A673 (cell line): ENCODE results near the gene CDH15. TPM values are rescaled to one million over a fixed set of nuclear protein-coding genes. Genes with fewer than 3 reads are reported as not detected.

Experiments used
- BruUV-seq: library from RNA; stranded (reverse); fragments of 400-500 nt; replicated peaks from 2 replicates; lab custom pipeline; 2021; lab: Mats Ljungman, UMichigan
- CTCF ChIA-PET: fragments of 300-600 bp; sonication (Branson Sonifier 250); formaldehyde crosslinking; loops from one replicate; lab custom pipeline; 2022; ENCODE audit warnings: antibody characterized with exemption; lab: Charles Lee
- POLR2A ChIA-PET: fragments of 300-600 bp; sonication (Branson Sonifier 250); formaldehyde crosslinking; loops from one replicate; lab custom pipeline; 2022; ENCODE audit warnings: antibody characterized with exemption; ENCODE audit not compliant: low non-redundant PET; lab: Charles Lee
- DNase-seq: peaks from one replicate; pipeline ENCODE4 v3.0.0-alpha.2; 2015; ENCODE audit warnings: low spot score
- H3K27ac ChIP-seq: fragments of 200-600 bp; sonication (generic); 2 replicates; pipeline ENCODE4 v1.5.1; 2016; ENCODE audit warnings: mixed run types, low read depth, mild to moderate bottlenecking, mixed read lengths, antibody characterized with exemption, low read length; ENCODE audit not compliant: poor library complexity, severe bottlenecking
- H3K27me3 ChIP-seq: fragments of 200-600 bp; sonication (generic); replicated peaks from 2 replicates; pipeline ENCODE4 v1.6.1; 2017; ENCODE audit warnings: mixed run types, low read depth, mild to moderate bottlenecking, mixed read lengths, antibody characterized with exemption, low read length; ENCODE audit not compliant: insufficient read depth, poor library complexity
- H3K36me3 ChIP-seq: fragments of 200-600 bp; sonication (generic); 2 replicates; pipeline ENCODE4 v1.6.1; 2016; ENCODE audit warnings: mixed run types, mild to moderate bottlenecking, mixed read lengths, antibody characterized with exemption, low read length; ENCODE audit not compliant: insufficient read depth, poor library complexity, severe bottlenecking
- H3K4me1 ChIP-seq: fragments of 200-600 bp; sonication (generic); 2 replicates; pipeline ENCODE4 v1.6.1; 2017; ENCODE audit warnings: mixed run types, mild to moderate bottlenecking, mixed read lengths, antibody characterized with exemption, low read length; ENCODE audit not compliant: insufficient read depth, poor library complexity, severe bottlenecking
- H3K4me3 ChIP-seq: fragments of 200-600 bp; sonication (generic); 2 replicates; pipeline ENCODE4 v1.5.1; 2016; ENCODE audit warnings: low read depth, mixed run types, mild to moderate bottlenecking, mixed read lengths, low read length; ENCODE audit not compliant: poor library complexity, severe bottlenecking
- H3K9me3 ChIP-seq: fragments of 200-600 bp; sonication (generic); 2 replicates; pipeline ENCODE4 v1.6.1; 2016; ENCODE audit warnings: mixed run types, low read depth, mild to moderate bottlenecking, mixed read lengths, antibody characterized with exemption, low read length; ENCODE audit not compliant: poor library complexity, severe bottlenecking
- CTCF ChIP-seq: fragments of 300-800, 200-600 bp; sonication (generic); conservative IDR thresholded peaks from 2 replicates; pipeline ENCODE4 v1.5.1; 2017; ENCODE audit warnings: low read depth, mild to moderate bottlenecking, antibody characterized with exemption, low read length, moderate library complexity, mixed read lengths
- EZH2 ChIP-seq: fragments of 200-600 bp; sonication (generic); IDR thresholded peaks from 2 replicates; pipeline ENCODE4 v1.6.1; 2017; ENCODE audit warnings: borderline replicate concordance, low read depth, mild to moderate bottlenecking, mixed read lengths, antibody characterized with exemption, low read length; ENCODE audit not compliant: poor library complexity, severe bottlenecking
- intact Hi-C: fragments of 100-400 bp; cut with micrococcal nuclease; formaldehyde crosslinking; loops from one replicate; pipeline ENCODE4 v1.10.0; 2022; ENCODE audit not compliant: unreplicated experiment
- total RNA-seq: library from RNA; stranded (reverse); gene quantifications from 2 replicates; pipeline ENCODE4 v1.2.3, GENCODE V29; 2021

The CDH15 gene
- total RNA-seq, 1 experiment from 2014 or later = 0.13 TPM

DNA sequence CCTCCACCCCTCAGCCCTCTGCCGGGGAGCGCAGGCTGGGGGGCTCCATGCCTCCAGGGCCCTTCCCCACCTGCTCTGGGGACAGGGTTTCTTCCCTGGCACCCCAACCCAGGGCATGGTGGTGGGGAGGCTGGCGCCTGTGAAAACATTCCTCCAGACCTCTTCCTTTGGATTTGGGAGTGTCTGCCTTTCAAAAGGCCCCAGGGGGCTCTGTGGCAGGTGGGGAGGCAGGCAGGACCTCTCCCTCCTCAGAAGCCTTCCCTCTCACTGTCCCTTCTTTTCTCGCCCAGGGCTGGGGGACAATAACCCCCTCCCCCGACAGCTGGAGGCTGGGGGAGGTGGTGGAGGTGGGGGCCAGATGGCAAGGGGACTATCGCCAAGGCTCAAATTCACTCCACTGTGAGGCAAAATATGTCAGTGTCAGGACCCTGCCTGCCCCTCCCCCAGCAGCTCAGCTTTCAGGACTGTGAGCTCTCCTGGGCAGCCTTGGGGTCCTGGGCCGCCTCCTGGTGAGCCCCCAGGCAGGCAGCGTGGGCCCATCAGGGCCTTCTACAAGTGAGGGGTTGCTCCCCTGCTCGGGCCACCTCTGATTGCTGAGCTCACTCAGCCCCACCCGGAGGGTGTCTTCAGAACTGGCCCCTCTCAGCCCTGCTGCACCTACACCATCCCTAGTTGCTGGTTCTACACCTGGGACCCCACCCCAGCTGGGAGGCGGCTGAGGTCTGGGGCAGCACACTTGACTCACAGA is 1.8 kb downstream of the CDH15 start:
- H3K9me3 ChIP-seq = no peaks in the 10 kb centered on the region
- ChIA-PET CTCF (no interaction called here), POLR2A (no interaction called here)
- no peak overlapping the region for H3K27ac ChIP-seq
- H3K27me3 ChIP-seq = no peaks in the 10 kb centered on the region
- H3K4me3 ChIP-seq = no peak overlapping the region
- H3K36me3 ChIP-seq = no peaks in the 10 kb centered on the region
- no peak for TF ChIP-seq EZH2
- TF ChIP-seq CTCF = no peak
- no TSS peak for BruUV-seq
- peaks cover 4% of the 10 kb centered on the region for H3K4me1 ChIP-seq
- DNase-seq = no peak
- intact Hi-C loops = loop anchor here (5.0 kb wide), 1 partner anchor 361 kb away; the partner anchor contains the start of gene APRT

GRCh38 chr16:89174055-89174827 is 2.7 kb downstream of the CDH15 start:
- Histone ChIP-seq H3K36me3 (no peaks in the 10 kb centered on the region), H3K27me3 (no peaks in the 10 kb centered on the region), H3K4me3 (no peak overlapping the region), H3K27ac (no peak overlapping the region), H3K9me3 (no peaks in the 10 kb centered on the region), H3K4me1 (peaks cover 4% of the 10 kb centered on the region)
- CTCF ChIA-PET = no interaction called here
- intact Hi-C loops = loop anchor here (5.0 kb wide), 1 partner anchor 362 kb away; the partner anchor contains the start of gene APRT
- TF ChIP-seq CTCF (no peak), EZH2 (no peak)
- no TSS peak for BruUV-seq
- DNase-seq = no peak
- POLR2A ChIA-PET = no interaction called here

GRCh38 chr16:89174877-89175276 is 3.3 kb downstream of the CDH15 start:
- ChIA-PET CTCF (no interaction called here), POLR2A (no interaction called here)
- H3K27ac ChIP-seq = no peak overlapping the region
- H3K4me3 ChIP-seq = no peak overlapping the region
- H3K4me1 ChIP-seq = peaks cover 4% of the 10 kb centered on the region
- no peaks in the 10 kb centered on the region for H3K36me3 ChIP-seq
- DNase-seq = no peak
- H3K9me3 ChIP-seq = no peaks in the 10 kb centered on the region
- intact Hi-C loops = loop anchor here (5.0 kb wide), 1 partner anchor 363 kb away; the partner anchor contains the start of gene APRT
- BruUV-seq = no TSS peak
- TF ChIP-seq EZH2 (no peak), CTCF (no peak)
- H3K27me3 ChIP-seq = no peaks in the 10 kb centered on the region
